CD4-positive, alpha-beta memory T cell (primary cell): ENCODE data around the gene CLSTN2. TPM values are rescaled to one million over a fixed set of nuclear protein-coding genes. Genes with fewer than 3 reads are reported as not detected.

ENCODE experiments used
- CTCF ChIA-PET: fragments of 350-600 bp; sonication (Branson Sonifier 250); formaldehyde crosslinking; loops from one replicate; lab custom pipeline; 2021; ENCODE audit warnings: inconsistent platforms; ENCODE audit not compliant: partially characterized antibody; lab: Charles Lee
- POLR2A ChIA-PET: fragments of 350-600 bp; sonication (Branson Sonifier 250); formaldehyde crosslinking; loops from one replicate; lab custom pipeline; 2021; ENCODE audit not compliant: partially characterized antibody; lab: Charles Lee
- DNase-seq, 5 donors: peaks; one replicate each; pipeline versions ENCODE4 v3.0.0 to v3.0.0-alpha.2; 2020 to 2022; ENCODE audit warnings: mixed read lengths in 1 of 5
- H3K27ac ChIP-seq: one replicate; pipeline ENCODE4 v1.7.0; 2013; ENCODE audit warnings: low read depth, low read length
- H3K27me3 ChIP-seq: 2 replicates; pipeline ENCODE4 v1.7.0; 2013; ENCODE audit warnings: mild to moderate bottlenecking, low read length, moderate library complexity; ENCODE audit not compliant: insufficient read depth
- H3K36me3 ChIP-seq: 2 replicates; pipeline ENCODE4 v1.7.0; 2013; ENCODE audit warnings: mild to moderate bottlenecking, low read length, moderate library complexity; ENCODE audit not compliant: insufficient read depth
- H3K4me1 ChIP-seq: 2 replicates; pipeline ENCODE4 v1.7.0; 2013; ENCODE audit warnings: mild to moderate bottlenecking, low read length, moderate library complexity; ENCODE audit not compliant: insufficient read depth
- H3K4me3 ChIP-seq, 2 donors: one replicate each; pipeline ENCODE4 v1.7.0; 2013; ENCODE audit warnings: low read length in 2 of 2, mild to moderate bottlenecking in 1 of 2
- H3K9me3 ChIP-seq, 2 donors: one replicate each; pipeline ENCODE4 v1.7.0; 2013; ENCODE audit warnings: low read length in 2 of 2, control low read depth in 1 of 2; ENCODE audit not compliant: control insufficient read depth in 1 of 2
- H3K27ac Mint-ChIP-seq, 7 donors: one replicate each; pipeline ENCODE4 v1.8.0; 2020 to 2021; ENCODE audit warnings: mixed read lengths in 7 of 7, mild to moderate bottlenecking in 6 of 7, inconsistent platforms in 3 of 7, moderate library complexity in 3 of 7
- H3K27me3 Mint-ChIP-seq, 2 donors: one replicate each; pipeline ENCODE4 v1.8.0; 2020 to 2021; ENCODE audit warnings: mixed read lengths in 2 of 2
- H3K36me3 Mint-ChIP-seq, 2 donors: one replicate each; pipeline ENCODE4 v1.8.0; 2020 to 2021; ENCODE audit warnings: mixed read lengths in 2 of 2, inconsistent platforms in 1 of 2, mild to moderate bottlenecking in 1 of 2
- H3K4me1 Mint-ChIP-seq, 4 donors: one replicate each; pipeline ENCODE4 v1.8.0; 2020 to 2021; ENCODE audit warnings: mixed read lengths in 4 of 4, mild to moderate bottlenecking in 1 of 4
- H3K4me3 Mint-ChIP-seq, 8 donors: one replicate each; pipeline ENCODE4 v1.8.0; 2020 to 2021; ENCODE audit warnings: mixed read lengths in 8 of 8, mild to moderate bottlenecking in 7 of 8, moderate library complexity in 6 of 8, inconsistent platforms in 3 of 8
- H3K9me3 Mint-ChIP-seq, 8 donors: one replicate each; pipeline ENCODE4 v1.8.0; 2020 to 2021; ENCODE audit warnings: mixed read lengths in 8 of 8, mild to moderate bottlenecking in 5 of 8, inconsistent platforms in 3 of 8, moderate library complexity in 1 of 8
- intact Hi-C: fragments of 100-400 bp; cut with micrococcal nuclease; formaldehyde crosslinking; loops from one replicate; pipeline ENCODE4 v1.15.1; 2023
- polyA plus RNA-seq, 2 donors: library from polyadenylated mRNA; unstranded; fragments of 300-500 nt; fragmentation: Illumina TruSeq; gene quantifications; one replicate each; pipeline ENCODE4 v1.2.3, GENCODE V29; 2021
- total RNA-seq, 2 experiments: library from RNA; stranded (reverse); gene quantifications; one replicate each; pipeline ENCODE4 v1.2.3, GENCODE V29; 2021

Gene CLSTN2
- total and polyA plus RNA-seq, 4 experiments from 2014 or later: not detected

- no peak overlapping the region for H3K27ac ChIP-seq
- Mint-ChIP-seq H3K4me3 (peak overlapping the region in 2 of 8 donors; percentile 24 to 46), H3K4me1 (peaks cover 0 to 7% (median under 1%) of the 10 kb centered on the region in 4 donors), H3K27me3 (peaks cover 30 to 35% of the 10 kb centered on the region in 2 donors), H3K9me3 (peaks cover 0 to 10% (median 3%) of the 10 kb centered on the region in 8 donors), H3K27ac (no peak overlapping the region), H3K36me3 (no peaks in the 10 kb centered on the region)
- H3K4me1 ChIP-seq: no peaks in the 10 kb centered on the region
- intact Hi-C loops: no loop called here
- DNase-seq: no peak
- H3K4me3 ChIP-seq: no peak overlapping the region
- H3K9me3 ChIP-seq: no peaks in the 10 kb centered on the region
- H3K27me3 ChIP-seq: peaks cover 6% of the 10 kb centered on the region
- H3K36me3 ChIP-seq: no peaks in the 10 kb centered on the region
- ChIA-PET POLR2A (no interaction called here), CTCF (no interaction called here)
Observed at GRCh38 chr3:139934613-139935015, 371 bp upstream of the CLSTN2 start.

DNA sequence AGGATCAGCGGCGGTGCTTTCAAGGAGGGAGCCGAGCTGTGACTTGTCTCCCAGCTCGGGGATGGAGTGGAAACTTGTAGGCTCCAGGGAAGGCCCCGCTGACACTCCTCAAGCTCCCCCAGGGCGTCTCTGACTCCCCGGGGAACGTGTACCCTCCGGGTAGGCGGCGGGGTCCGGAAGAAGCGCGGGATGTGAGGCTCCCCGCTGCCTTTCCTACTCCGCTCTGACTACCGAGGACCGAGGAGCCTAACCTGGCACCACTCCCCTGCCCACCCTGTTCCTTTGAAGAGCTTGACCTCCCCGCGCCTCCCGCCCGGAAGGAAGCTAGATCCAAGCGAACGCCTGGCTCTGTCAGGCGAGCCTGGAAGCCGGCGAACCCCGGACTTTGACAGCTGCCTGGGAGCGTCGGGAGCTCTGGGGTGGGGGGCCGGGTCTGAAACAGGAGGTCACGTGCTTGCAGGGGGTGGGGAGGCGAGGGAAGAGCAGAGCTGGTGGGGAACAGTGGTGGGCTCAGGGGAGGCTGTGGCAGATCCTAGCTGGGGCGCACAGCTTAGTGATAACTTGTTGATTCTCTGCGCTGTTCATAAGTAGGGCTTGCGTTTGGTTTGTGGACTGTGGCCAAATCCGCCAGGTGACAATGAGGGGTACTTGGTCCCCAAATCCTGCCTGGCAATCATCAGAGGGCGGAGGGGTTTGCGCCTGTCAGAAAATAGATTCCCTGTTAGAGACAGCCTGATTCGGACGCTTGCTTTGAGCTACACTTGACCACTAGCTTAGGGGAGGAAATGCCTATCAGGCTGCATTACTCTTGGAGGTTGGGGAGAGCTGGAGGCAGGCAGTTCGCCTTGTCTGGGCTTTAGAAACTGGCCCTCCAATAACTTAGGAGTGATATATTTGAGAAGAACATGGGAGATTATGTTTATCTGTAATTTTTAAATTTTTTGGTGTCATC, 1.2 kb downstream of the CLSTN2 start:
- Mint-ChIP-seq H3K27ac (no peak overlapping the region), H3K9me3 (peaks cover 0 to 10% (median 3%) of the 10 kb centered on the region in 8 donors), H3K4me1 (peaks cover 0 to 7% (median under 1%) of the 10 kb centered on the region in 4 donors), H3K27me3 (peaks cover 32 to 34% of the 10 kb centered on the region in 2 donors), H3K36me3 (no peaks in the 10 kb centered on the region), H3K4me3 (peak overlapping the region in 3 of 8 donors; percentile 25 to 47 (median 45))
- H3K4me1 ChIP-seq: no peaks in the 10 kb centered on the region
- peaks cover 6% of the 10 kb centered on the region for H3K27me3 ChIP-seq
- CTCF ChIA-PET: no interaction called here
- POLR2A ChIA-PET: interaction anchor here (0.7 kb wide), 1 partner anchor 27 kb away, joined by 3 read pairs; no protein-coding TSS in a partner anchor
- no peaks in the 10 kb centered on the region for H3K36me3 ChIP-seq
- H3K4me3 ChIP-seq: no peak overlapping the region
- no peak overlapping the region for H3K27ac ChIP-seq
- no peak for DNase-seq
- intact Hi-C loops: no loop called here
- no peaks in the 10 kb centered on the region for H3K9me3 ChIP-seq

DNA sequence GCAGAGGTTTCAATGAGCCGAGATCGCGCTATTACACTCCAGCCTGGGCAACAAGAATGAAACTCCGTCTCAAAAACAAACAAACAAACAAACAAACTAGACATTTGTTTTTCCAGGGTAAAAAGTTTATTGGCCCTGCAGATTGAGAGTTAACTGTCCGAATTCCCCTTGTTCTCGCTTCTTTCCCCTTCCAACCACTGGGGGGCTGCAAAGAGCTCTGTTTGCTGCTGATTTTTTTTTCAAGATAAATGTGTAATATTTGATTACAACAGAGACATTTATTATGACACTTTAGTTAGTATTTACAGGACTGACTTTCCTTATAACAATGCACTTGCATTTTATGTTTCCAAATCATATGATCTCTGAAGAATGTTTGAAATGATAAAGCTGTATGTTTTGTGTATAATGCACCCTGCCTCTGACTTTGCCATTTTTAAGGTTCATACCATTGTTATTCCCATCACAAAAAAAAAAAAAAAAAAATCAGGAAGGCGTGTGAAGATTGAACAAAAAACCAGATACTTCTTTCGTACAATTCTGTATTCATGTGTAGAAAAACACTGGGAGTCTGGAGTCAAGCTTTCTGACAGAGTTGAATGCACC, 2.8 kb downstream of the CLSTN2 start:
- H3K36me3 ChIP-seq: no peaks in the 10 kb centered on the region
- POLR2A ChIA-PET: no interaction called here
- Mint-ChIP-seq H3K9me3 (peaks cover 0 to 10% (median 2%) of the 10 kb centered on the region in 8 donors), H3K36me3 (no peaks in the 10 kb centered on the region), H3K4me1 (peaks cover 0 to 7% (median under 1%) of the 10 kb centered on the region in 4 donors), H3K27ac (no peak overlapping the region), H3K27me3 (peaks cover 33 to 34% of the 10 kb centered on the region in 2 donors), H3K4me3 (no peak overlapping the region)
- H3K4me3 ChIP-seq: no peak overlapping the region
- H3K9me3 ChIP-seq: no peaks in the 10 kb centered on the region
- H3K27me3 ChIP-seq: peaks cover 6% of the 10 kb centered on the region
- DNase-seq: no peak
- CTCF ChIA-PET: interaction anchor here (0.7 kb wide), 1 partner anchor 9 kb away, joined by 4 read pairs; no protein-coding TSS in a partner anchor
- no peak overlapping the region for H3K27ac ChIP-seq
- H3K4me1 ChIP-seq: no peaks in the 10 kb centered on the region
- intact Hi-C loops: no loop called here

GRCh38 chr3:139939681-139940190, 4.8 kb downstream of the CLSTN2 start:
- H3K4me3 ChIP-seq: no peak overlapping the region
- Mint-ChIP-seq H3K27me3 (peaks cover 21 to 24% of the 10 kb centered on the region in 2 donors), H3K36me3 (no peaks in the 10 kb centered on the region), H3K4me3 (no peak overlapping the region), H3K4me1 (peaks cover 0 to 7% (median under 1%) of the 10 kb centered on the region in 4 donors), H3K27ac (no peak overlapping the region), H3K9me3 (peaks cover 0 to 10% (median 2%) of the 10 kb centered on the region in 8 donors)
- peaks cover 6% of the 10 kb centered on the region for H3K27me3 ChIP-seq
- intact Hi-C loops: no loop called here
- ChIA-PET CTCF (no interaction called here), POLR2A (no interaction called here)
- no peak overlapping the region for H3K27ac ChIP-seq
- no peaks in the 10 kb centered on the region for H3K36me3 ChIP-seq
- no peak for DNase-seq
- no peaks in the 10 kb centered on the region for H3K4me1 ChIP-seq
- no peaks in the 10 kb centered on the region for H3K9me3 ChIP-seq

GRCh38 chr3:139940622-139941021, 5.6 kb downstream of the CLSTN2 start:
- ChIA-PET CTCF (no interaction called here), POLR2A (no interaction called here)
- H3K4me1 Mint-ChIP-seq: peaks cover 0 to 7% (median under 1%) of the 10 kb centered on the region in 4 donors
- Histone ChIP-seq H3K9me3 (no peaks in the 10 kb centered on the region), H3K27ac (no peak overlapping the region), H3K4me3 (no peak overlapping the region), H3K36me3 (no peaks in the 10 kb centered on the region), H3K4me1 (no peaks in the 10 kb centered on the region), H3K27me3 (peaks cover 6% of the 10 kb centered on the region)
- no peak overlapping the region for H3K4me3 Mint-ChIP-seq
- intact Hi-C loops: no loop called here
- peaks cover 21 to 23% of the 10 kb centered on the region in 2 donors for H3K27me3 Mint-ChIP-seq
- H3K36me3 Mint-ChIP-seq: no peaks in the 10 kb centered on the region
- H3K27ac Mint-ChIP-seq: no peak overlapping the region
- no peak for DNase-seq
- H3K9me3 Mint-ChIP-seq: peaks cover 0 to 10% (median 2%) of the 10 kb centered on the region in 8 donors

GRCh38 chr3:139941580-139941979, 6.6 kb downstream of the CLSTN2 start:
- intact Hi-C loops: no loop called here
- Mint-ChIP-seq H3K9me3 (peaks cover 0 to 5% (median under 1%) of the 10 kb centered on the region in 8 donors), H3K27me3 (peaks cover 14 to 15% of the 10 kb centered on the region in 2 donors)

More at GRCh38 chr3:139941580-139941979, 6.6 kb downstream of the CLSTN2 start:
- H3K4me3 Mint-ChIP-seq: no peak overlapping the region
- DNase-seq: no peak
- Histone ChIP-seq H3K36me3 (no peaks in the 10 kb centered on the region), H3K4me1 (no peaks in the 10 kb centered on the region), H3K27ac (no peak overlapping the region), H3K27me3 (peaks cover 4% of the 10 kb centered on the region), H3K4me3 (no peak overlapping the region), H3K9me3 (no peaks in the 10 kb centered on the region)
- no peak overlapping the region for H3K27ac Mint-ChIP-seq
- H3K4me1 Mint-ChIP-seq: no peaks in the 10 kb centered on the region
- CTCF ChIA-PET: no interaction called here
- H3K36me3 Mint-ChIP-seq: no peaks in the 10 kb centered on the region
- POLR2A ChIA-PET: no interaction called here
